Fibroblast of mammary gland (primary cell): ENCODE results near the gene LRFN2.

Experiments
- DNase-seq: peaks from one replicate; pipeline ENCODE4 v3.0.0-alpha.2; 2010; ENCODE audit warnings: low read depth
- H3K4me3 ChIP-seq: 2 replicates; pipeline ENCODE4 v1.5.1; 2011; ENCODE audit warnings: low read depth, mild to moderate bottlenecking, low read length, moderate library complexity; ENCODE audit not compliant: control insufficient read depth
- CTCF ChIP-seq: conservative IDR thresholded peaks from 2 replicates; pipeline ENCODE4 v1.5.1; 2011; ENCODE audit warnings: low read depth, low read length, inconsistent platforms; ENCODE audit not compliant: control insufficient read depth, insufficient read depth

LRFN2 gene

DNA sequence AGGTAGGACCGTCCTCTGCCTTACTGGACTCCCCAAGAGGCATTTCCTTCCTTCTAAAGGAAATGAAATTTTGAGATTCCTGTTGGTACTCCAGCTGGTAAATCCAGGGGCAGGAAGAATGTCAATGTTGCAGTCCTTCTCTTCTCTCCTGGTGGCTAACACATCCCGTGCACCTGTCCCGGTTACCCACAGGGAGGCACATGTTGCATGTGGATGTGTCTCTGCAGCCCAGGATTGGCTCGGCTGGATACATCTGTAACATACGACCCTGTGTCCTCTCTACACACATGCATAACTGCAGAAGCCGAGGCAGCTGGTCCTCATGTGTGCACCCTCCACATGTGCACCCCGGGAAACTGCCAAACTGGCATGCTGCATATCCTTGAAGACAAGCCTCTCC lies 1.3 kb upstream of the LRFN2 start:
- no peak overlapping the region for H3K4me3 ChIP-seq
- TF ChIP-seq CTCF, result no peak
- no peak for DNase-seq

DNA sequence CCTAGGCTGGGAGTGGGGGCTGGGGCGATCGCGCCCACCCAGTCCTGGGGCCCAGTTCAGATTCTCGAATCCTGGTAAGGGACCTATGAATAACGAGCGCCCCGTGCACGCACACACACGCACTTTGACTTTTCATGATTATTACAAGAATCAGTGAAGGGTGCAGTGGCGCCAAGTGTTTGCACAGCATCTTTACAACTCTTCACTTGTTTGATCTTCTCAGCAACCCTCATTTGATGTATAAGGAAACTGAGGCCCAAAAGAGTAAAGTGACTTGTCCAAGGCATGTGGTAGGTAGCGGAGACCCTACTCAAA lies 863 bp upstream of the LRFN2 start:
- no peak for DNase-seq
- TF ChIP-seq CTCF, result no peak
- H3K4me3 ChIP-seq, result no peak overlapping the region

DNA sequence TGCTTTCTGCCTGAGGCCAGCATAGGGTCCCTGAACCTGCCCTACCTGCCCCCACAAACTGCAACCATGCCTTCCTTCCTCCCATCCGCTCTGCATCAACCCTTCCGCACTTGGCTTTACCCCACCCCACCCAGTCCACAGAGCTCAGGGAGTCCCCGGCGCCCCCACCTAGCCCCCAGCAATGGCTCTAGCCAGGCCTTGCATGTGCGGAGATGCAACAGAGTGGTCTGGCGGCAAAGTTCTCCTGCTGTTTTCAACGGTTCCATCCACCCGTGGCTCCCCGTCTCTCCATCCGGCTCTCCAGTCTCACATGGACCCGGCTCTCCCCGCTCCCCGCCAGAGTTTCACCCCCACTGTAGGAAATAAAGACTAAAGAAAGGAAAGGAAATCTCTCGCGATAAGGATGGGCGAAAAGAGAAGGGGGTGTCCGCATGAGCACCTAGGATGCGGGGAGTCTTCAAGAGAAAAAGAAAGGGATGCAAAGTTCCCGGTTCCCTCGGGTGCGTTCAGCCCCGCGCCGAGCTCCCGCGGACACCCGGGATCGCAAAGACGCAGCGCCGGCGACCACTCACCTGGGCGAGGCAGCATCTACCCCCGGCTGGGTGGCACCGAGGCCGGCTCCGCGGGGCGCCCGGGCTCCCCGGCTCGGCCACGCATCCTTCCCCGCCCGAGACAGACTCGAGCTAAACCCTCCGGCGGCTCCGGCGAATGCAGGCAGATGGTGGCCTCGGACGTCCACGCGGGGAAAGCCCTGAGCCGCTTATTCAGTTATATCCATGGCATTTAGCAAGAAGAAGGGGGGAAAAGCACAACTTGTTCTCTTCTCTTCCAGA lies 579 bp downstream of the LRFN2 start:
- no peak for TF ChIP-seq CTCF
- no peak for DNase-seq
- no peak overlapping the region for H3K4me3 ChIP-seq

DNA sequence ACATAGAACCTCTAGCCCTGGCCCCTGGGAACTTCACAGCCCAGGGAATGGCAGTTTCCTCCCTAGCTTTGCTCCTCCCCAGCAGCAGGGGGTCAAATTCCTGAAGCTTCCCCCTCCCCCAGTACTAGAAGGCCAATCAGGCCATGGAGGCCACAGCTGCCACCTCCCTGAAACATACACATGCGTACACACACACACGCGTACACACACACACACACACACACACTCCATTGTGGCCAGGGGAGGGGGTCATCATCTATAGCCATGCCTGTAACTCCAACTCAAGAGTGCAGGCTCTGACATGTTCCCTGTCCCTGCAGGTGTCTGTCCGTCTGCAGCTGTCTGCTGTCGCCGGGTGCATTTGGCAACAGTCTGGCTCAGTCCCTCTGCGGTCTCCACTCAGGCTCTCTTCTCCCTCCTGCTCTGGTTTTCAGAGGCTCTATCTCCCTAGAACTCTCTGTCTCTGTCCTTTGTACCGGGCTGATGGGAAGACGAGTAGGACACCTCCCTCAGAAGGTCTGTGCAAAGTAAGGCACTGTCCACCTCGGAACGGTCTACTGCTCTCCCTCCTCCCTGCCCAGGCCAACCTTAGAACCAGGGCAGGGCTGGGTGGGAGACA lies 1.4 kb downstream of the LRFN2 start:
- H3K4me3 ChIP-seq, result no peak overlapping the region
- no peak for TF ChIP-seq CTCF

DNA sequence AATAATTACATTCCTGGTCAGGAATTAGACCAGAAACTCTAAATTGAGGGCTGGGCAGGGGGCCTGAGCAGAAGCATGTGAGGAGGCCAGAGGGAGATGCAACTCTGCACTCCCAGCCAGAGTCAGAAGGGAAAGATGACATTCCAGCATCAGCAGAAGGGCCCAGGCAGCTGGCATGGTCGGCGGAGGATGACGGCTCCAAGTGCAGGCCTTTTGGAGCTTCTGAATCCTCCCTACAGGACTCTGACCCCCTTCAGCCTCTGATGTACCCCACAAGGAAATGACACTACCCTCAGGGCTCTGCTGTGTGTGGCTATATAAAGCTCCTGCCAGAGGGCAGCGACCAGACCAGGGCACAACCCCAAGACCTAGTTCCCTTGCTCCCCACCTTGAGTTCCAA lies 1.9 kb downstream of the LRFN2 start:
- H3K4me3 ChIP-seq, result no peak overlapping the region
- no peak for DNase-seq
- no peak for TF ChIP-seq CTCF

More for the DNA sequence above, 1.4 kb downstream of the LRFN2 start:
- no peak for DNase-seq

DNA sequence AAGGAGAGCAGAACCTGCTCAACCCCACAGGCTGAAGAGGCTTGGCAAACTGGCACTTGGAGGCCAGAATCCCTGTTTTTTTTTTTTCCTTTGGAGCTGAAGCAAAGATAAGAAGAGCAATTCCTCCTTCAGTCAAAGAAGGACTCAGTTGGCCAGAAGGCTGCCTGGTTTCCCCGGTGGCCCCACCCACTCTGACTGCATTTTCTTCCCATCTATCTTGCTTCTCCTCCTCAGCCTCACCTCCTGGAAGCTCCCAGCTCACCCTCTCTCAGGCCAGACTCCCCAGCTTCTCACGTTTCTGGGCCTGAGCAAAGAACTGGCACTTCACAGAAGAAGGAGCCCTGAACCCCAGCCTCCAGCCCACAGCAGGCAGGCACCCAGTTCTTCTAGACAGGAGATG lies 2.4 kb downstream of the LRFN2 start:
- no peak overlapping the region for H3K4me3 ChIP-seq
- DNase-seq, result no peak
- no peak for TF ChIP-seq CTCF
